HG03060 (cell line): Measurements from ENCODE around the gene NINL.
"Not testable (repeated sequence)": the region's sequence is repeated elsewhere in the genome, so short reads cannot be mapped to it uniquely, and the experiment has no call there.

Experiments used
- ATAC-seq: cut with Tn5 transposase; IDR thresholded peaks from one replicate; pipeline ENCODE4 v1.9.1; 2021; ENCODE audit warnings: low read depth, moderate number of reproducible peaks; ENCODE audit not compliant: unreplicated experiment

The NINL gene

DNA sequence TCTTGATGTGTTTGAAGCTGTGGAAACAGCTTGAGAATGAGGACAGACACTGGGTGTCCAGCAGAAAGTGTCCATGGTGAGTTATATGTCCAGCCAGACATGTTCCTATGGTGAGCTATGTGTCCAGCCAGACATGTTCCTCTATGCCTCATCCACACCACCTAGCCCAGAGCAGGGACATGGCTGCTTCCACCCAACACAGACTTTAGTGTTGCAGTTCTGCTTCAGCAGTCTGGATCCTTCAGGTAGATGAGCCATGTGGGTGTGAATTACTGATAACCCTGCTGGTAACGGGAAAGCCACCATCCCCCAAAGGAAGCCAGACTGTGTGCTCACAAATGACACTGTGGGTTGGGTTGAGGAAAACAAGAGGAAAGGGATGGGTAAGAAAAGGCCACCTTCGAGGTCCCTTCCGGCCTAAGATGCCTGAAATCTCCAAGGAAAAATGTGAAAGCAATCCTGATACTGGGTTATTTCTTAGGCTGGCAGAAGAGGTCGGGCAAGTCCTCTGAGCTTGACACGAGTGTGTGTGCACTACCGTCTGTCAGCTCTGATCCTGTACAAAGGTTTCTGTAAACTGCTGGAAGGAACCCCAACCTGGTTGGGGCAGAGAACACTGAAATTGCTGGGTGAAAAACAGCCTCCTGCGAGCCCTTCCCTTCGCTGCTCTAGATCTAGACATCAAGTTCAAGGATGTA, 77.8 kb downstream of the NINL start:
- ATAC-seq: no peak

DNA sequence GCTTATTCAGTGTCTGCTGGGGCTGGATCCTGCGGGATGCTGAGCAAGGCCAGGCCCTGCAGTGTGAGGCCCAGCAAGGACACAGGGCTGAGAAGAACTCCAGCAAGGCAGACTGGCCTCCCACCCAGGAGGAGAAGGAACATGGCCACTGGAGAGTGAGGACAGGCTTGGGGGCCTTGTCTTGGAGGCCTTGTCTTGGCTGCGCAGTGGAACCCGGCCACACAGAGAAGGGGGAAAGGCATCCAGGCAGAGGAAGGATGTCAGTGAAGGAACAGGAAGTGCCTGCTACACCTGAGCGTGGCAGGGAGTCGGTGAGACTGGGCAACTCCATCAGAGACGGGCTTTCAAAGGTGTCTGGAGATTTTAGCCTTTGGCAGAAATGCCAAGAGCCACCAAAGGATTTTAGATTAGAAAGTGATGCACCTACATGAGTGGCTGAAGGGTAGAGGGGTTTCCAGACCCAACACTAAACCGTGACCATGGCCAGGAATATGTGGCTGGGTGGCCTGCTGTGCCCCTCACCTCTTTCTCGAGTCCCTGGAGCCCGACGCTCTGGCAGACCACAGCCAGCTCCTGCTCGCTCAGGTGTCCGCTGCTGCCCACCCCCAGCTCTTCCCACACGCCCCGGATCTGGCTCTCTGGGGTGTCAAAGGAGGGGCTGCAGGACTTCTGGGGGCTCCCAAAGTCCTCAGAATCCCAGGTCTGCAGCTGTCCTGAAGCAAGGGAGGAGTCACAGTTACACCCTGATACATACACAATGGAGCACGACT, 80.8 kb downstream of the NINL start:
- ATAC-seq: no peak

DNA sequence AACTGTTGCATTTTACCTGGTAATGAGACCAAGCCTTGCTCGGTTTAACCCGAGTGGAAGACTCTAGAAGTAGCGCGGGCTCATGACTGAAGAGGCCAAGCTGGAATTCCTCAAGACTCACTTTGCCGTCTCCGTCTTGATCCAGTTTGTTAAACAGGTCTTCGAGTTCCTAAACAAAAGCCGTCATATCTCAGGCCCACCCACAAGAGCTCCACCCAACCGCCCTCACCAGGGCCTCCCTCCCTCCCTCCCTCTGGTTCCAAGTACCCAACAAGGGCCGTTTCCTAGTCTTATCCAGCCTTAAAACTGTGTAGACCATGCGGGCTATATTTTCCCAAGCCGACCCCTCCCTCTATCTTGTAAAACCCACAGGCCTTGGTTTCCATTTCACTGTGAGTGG, 81.4 kb downstream of the NINL start:
- no peak for ATAC-seq

DNA sequence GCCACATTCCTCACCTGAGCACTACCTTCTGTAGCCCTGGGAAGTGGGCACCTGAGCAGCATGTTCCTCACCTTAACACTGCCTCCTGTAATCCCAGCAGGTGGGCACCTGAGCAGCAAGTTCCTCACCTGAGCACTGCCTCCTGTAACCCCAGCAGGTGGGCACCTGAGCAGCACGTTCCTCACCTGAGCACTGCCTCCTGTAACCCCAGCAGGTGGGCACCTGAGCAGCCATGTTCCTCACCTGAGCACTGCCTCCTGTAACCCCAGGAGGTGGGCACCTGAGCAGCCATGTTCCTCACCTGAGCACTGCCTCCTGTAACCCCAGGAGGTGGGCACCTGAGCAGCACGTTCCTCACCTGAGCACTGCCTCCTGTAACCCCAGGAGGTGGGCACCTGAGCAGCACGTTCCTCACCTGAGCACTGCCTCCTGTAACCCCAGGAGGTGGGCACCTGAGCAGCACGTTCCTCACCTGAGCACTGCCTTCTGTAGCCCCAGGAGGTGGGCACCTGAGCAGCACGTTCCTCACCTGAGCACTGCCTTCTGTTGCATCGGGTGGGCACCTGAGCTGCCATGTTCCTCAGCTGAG, 82.2 kb downstream of the NINL start:
- not testable (repeated sequence) for ATAC-seq

DNA sequence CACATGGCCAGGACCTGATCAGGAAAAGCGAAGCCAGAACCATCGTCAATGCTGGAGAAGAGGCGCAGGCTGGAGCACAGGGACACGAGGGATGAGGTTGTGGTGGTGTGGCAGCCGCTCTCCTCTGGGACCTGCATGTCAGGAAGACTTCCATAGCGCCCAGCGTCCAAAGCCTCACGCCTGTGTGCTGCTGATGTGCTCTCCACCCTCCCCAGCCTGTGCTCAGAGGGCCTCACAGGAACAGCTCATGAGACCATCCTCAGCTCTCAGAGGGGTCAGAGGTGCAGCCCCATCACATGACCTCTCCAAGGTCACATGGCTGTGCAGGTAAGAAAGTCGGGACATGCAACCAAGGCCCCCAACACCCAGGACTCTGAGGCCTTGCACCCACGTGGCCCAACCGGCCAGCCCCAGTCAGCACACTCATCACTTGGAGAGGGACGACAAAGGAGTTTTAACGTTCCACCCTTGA, 84.4 kb downstream of the NINL start:
- no peak for ATAC-seq

DNA sequence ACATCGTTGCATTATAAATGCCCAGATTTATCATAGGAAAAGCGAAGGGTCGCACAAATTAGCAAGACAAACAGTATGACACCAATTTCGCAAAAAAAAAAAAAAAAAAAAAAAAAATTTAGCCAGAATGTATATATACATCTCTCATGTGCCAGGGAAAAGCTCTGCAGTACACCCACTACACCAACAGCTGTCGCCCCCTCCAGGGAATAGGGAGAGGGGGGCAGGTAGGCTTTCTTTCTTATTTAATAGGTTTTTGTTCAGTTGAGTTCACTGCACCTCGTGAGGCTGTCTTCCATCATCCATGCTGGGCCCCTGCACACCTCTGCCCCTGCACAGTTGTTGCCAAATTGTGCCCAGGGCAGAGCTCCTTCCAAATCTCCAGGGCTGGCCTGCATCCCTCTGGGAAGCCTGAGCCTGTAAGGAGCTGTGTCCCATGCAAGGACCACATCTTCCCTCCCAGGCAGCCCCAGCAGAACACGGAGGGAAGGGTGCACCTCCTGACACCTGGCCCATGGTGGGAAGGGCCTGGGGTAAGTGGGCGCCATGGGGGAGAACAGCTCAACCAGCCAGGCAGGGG, 85.4 kb downstream of the NINL start:
- ATAC-seq: no peak

DNA sequence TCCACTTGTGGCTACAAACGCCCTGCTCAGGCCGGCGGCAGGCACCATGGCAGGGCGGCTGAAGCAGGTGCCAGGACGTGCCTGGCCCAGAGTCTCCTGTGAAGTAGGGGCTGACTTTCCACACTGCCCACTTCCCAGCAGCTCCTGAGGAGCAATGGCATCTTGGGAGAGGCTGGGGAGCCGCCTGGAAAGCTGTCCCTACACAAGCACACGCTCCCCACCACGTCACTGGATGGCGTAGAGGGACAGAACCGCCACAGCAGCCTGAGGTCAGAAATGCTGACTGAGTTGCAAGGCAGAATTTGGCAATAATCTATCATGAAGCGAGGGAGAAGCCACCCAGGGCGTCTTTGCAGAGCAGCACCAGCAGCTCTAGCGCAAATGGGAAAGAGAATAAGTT, 86.3 kb downstream of the NINL start:
- ATAC-seq: no peak

DNA sequence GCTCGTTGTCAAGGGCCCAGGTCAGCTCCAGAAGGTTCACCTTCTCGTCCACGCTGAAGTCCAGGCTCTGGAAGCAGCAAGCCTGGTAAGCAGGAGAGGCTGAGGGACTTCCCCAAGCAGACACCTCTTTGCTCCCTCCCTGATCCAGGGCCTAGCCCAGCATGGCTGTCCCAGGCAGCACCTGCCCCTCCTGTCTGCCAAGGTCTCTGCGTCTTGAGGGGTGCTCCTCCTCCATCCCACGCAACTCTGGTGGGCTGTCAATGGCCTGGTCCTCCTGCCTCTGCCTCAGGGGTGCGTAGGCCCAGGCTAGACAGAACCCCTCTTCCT, 87.1 kb downstream of the NINL start:
- ATAC-seq: no peak

DNA sequence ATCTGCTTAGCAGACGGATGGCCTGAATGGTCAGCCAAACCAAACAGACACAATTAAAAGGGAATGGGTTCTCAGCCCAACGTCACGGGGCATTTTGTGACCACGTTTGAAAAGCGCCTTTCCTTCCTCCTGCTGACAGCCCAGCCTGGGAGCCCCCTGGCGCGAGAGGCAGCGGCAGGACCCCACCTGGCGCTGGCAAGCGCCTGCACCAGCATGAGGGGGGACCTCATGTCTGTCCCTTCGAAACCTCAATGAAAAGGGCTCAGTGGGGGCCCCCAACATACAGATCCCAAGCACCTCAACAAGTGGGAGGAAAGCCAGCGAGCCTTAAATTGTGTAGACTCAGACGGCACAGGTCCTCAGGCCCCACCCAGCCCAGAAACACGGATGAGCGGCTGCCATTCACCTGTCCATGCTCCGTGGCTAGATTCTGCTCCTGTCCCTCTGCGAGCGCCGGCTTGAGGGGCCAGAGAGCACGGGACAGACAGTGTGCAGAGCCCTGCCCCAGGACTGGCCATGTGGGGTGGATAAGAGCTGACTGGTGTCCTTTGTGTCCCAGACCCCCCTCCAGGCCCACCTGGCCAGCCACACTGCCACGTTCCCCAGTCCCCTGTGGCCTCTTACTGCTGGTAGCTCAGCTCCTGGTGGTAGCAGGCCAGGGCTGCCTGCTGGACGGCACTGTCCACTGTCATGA, 87.6 kb downstream of the NINL start:
- ATAC-seq: no peak

DNA sequence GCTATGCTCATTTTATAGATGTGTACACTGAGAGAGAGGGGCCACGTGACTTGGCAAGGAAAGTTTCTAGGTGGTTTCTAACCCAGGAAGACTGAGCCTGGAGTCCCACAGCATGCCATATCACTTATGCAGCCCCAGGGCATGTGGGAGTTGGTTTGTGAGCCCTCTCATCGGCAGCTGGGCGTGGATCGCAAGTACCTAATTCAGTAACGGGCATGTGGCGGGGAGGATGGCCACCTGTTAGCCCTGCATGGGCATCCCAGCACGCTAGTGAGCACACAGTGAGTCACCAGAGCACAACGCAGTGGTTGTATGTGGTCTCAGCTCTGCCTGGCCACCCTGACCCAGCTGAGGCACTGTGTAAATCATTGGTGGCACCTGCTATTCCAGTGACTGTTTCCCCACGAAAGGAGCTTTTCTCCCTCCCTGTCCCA, 88.3 kb downstream of the NINL start:
- no peak for ATAC-seq

DNA sequence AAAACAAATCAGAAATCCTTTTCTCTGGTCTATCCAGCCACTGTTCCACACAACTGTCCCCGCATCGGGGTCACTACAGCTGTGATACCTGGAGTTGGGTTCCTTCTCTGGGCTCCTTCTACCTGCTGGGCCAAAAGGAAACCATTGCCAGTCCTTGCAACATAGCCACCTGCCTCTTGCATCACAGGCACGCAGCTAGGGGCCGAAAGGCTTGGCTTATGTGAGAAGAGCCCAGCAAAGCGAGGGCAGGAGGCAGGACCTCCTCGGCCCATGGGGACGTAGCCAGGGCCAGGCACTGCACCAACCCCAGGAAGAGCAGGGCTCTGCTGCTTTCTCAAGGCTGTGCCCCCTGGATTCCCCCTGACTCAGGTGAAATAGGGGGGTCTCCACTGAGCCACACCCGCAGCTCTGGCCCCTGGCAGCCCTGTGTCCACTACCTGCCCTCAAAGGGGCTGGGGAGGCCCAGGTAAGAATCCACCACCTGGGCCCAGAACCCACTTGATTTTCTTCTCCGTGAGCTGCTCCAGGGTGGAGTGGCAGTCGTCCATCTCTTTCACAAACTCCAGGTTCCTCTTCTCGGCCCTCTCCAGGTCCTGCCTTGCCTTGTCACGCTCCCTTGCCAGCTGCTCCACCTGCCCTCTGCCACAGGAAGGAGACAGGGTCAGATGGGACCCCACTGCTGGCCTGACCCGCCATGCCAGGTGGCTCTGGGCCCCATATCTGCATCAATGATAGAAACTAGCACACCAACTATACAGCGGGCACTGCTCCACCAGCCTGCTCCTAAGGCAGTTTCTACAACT, 89.0 kb downstream of the NINL start:
- no peak for ATAC-seq

DNA sequence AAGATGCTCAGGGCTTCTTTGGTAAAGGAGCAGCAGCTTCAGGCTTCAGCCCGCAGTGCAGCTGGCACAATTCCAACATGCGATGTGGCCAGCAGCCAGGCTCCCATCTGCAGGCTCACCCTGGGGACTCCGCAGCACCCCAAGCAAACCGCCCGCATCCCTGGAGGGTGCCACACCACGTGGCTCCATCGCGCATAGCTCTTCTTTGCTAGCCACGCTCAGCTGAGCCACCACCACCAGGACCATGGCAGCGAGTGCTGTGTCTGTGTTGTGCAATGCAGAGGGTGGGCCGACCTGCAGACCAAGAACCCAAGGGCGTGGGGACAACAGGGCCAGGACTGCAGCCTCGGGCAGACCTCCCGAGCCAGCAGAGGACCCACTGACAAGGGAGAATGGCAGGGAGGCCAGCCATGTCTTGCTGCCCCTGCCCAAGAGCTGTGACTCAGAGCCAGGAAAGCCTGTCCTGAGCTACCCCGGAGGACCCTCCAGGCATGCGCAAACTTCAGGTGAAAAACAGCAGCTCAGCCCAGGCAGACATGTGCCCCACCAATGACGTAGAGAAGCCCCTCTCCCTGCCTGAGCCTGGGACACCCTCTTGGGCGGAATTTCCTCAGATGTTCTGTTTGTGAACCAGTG, 90.0 kb downstream of the NINL start:
- ATAC-seq: no peak

DNA sequence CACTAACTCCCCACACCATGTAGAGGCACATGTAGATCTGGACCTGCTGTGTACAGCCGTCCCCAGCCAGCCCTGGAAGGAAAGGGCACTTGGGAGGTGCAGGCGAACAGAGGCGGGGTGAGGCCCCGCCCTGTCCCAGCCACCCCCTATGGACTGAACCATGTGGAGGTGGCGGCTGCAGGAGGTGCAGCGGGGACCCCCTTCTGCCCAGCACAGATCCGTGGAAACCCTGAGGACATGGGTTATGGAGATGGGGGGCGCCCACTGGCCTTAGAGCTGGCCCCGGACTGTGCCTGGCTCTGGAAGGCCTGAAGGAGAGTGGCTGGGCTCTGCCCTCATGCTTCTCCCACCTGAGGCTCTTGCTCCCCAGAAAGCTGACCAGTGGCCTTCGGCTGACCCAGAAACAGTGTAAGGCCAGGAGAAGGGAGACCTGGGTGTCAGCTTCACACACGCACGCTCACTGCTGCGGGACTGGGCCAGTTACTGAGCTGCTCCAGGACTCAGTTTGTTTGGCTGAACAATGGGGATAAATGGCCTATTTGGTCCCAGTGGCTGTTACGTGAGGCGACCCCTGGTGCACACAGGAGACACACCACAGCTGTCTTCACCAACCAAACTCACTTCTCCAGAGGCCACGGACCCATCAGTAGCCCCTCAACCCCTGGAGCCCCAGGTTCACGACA, 90.7 kb downstream of the NINL start:
- ATAC-seq: no peak

DNA sequence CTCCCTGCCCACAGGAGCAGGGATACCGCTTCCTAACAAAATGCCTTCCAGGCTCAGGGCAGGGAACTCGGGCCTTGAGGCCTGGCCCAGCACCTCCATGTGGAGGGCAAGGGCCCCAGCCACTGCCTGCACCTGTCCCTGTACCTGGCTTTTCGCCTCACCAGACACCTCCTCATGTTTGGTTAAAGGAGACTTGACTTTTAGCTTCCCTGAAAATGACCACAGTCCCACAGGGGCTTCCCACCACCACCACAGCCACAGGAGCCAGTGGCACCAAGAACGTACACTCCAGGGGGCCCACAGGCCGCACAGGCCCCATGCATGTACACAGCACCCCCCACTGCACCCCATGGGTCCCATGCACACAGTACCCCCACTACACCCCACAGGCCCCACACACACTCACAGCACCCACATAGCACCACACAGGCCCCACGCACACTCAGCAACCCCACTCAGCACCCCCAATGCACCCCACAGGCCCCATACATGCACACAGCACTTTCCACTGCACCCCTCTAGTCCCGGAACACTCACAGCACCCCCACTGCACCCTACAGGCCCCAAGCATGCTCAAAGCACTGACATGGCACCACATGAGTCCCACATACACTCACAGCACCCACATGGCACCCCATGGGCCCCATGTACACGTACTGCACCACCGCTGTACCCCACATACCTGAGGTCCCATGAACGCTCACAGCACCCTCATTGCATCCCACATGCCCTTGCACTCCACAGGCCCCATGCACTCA, 91.4 kb downstream of the NINL start:
- no peak for ATAC-seq

DNA sequence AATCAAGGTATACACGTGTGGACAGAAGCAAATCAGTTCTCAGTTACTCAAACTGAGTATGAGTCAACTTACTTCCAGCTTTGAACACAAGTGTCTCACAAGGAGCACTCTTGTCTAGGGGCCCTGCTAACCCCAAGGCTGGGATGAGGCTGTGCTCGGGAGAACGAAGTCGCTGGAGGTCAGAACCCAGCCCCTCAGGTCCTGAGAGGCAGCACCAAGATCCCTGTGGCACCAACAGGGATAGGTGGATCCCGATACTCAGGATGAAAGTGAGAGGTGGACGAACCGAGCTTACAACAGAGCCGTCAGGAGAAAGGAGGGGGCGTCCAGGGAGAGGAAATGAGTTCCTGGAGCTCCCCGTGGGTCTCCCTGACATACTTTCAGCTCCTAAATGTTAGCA, 92.2 kb downstream of the NINL start:
- no peak for ATAC-seq

DNA sequence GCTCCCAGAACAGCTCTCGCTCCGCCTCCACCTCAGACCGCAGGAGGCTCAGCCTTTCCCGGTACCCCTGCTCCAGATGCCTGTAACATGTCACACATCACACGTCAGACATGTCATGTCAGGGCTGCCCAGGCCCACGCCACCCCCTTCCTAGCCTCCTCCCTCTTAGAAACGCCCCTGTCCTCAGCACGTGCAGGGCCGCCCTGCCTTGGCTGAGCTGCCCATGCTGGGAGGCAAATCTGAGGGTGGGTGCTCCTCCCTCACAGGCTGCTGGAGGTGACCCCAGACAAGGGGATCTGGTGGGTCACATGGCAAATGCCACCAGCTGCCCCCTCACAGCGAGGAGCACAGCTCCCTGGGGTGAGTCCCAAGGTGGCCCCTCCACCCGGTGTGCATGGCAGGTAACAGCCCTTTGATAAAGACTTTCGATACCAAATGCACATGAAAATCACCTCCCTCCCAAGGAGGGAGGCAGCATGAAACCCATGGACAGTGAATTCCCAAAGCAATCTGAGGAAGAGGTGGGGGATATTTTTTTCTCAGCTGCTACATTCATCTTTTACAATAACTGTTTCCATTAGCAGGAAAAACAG, 93.8 kb downstream of the NINL start:
- no peak for ATAC-seq

DNA sequence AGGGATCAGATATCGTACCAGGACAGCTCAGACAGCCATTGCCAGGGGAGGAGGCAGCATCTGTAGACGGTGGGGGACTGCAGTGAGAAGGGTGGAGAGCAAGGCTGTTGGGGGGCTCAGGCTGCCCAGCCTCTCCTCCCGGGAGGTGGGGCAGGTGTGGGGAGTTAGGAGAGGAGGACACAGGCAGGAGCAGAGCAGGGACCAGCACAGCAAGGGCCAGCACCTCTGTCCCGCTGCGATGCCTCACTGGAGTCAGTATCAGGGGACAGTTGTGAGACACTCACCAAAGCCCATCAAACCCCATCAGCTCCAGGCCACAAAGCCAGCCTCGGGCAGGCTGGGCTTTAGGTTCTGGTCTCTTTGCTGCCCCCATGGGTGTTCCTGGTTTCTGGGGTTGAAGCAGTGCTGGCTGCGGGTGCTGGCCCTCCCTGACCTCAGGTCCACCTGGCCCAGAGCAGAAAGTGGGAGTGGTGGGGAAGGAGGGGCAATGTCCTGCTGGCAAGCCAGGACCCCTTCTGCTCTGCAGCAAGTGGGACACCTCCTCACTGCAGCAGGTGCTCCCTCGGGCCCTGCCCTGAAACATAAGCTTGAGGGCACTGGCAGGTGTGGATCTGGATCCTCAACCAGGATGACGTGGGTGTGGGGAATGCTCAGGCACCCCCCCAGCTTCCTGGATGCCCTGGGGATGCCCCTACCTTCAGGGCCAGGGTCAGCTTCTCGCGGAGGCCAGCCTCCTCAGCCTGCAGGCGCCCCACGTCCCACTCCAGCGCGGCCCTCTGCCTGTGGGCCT, 94.5 kb downstream of the NINL start:
- no peak for ATAC-seq
